CD14-positive monocyte (primary cell): ENCODE results near the gene CFAP90. TPM values are rescaled to one million over a fixed set of nuclear protein-coding genes. Genes with fewer than 3 reads are reported as not detected.

Source experiments
- DNase-seq, 3 donors: peaks; one replicate each; pipeline ENCODE4 v3.0.0-alpha.2; 2011 to 2022
- H2AFZ ChIP-seq: 2 replicates; pipeline ENCODE4 v1.6.0; 2012; ENCODE audit warnings: mild to moderate bottlenecking, low read depth, low read length, inconsistent platforms; ENCODE audit not compliant: insufficient read depth, poor library complexity, severe bottlenecking
- H3K27ac ChIP-seq, 2 donors: 1 replicate in 1 of 2; 2 replicates in 1 of 2; pipeline ENCODE4 v1.5.1; 2012 to 2013; ENCODE audit warnings: low read length in 2 of 2, control low read depth in 1 of 2, inconsistent platforms in 1 of 2, low read depth in 1 of 2, mild to moderate bottlenecking in 1 of 2
- H3K27me3 ChIP-seq, 2 donors: one replicate each; pipeline versions ENCODE4 v1.6.0 to v1.6.1; 2011 to 2013; ENCODE audit warnings: low read length in 2 of 2; ENCODE audit not compliant: control insufficient read depth in 2 of 2, insufficient read depth in 2 of 2
- H3K36me3 ChIP-seq, 2 donors: replicated peaks in 1 of 2; 1 replicate in 1 of 2; 2 replicates in 1 of 2; pipeline versions ENCODE4 v1.5.1 to v1.6.1; 2012 to 2013; ENCODE audit warnings: low read length in 2 of 2, control low read depth in 1 of 2, inconsistent platforms in 1 of 2, mild to moderate bottlenecking in 1 of 2; ENCODE audit not compliant: insufficient read depth in 2 of 2, control insufficient read depth in 1 of 2
- H3K4me1 ChIP-seq, 2 donors: 1 replicate in 1 of 2; 2 replicates in 1 of 2; pipeline versions ENCODE4 v1.5.1 to v1.6.1; 2012 to 2013; ENCODE audit warnings: low read length in 2 of 2, control low read depth in 1 of 2, inconsistent platforms in 1 of 2, mild to moderate bottlenecking in 1 of 2, moderate library complexity in 1 of 2; ENCODE audit not compliant: insufficient read depth in 2 of 2, control insufficient read depth in 1 of 2
- H3K4me2 ChIP-seq: replicated peaks from 2 replicates; pipeline ENCODE3; 2012; ENCODE audit warnings: low read length, moderate library complexity, mild to moderate bottlenecking; ENCODE audit not compliant: poor library complexity, severe bottlenecking; ENCODE audit errors: extremely low read depth
- H3K4me3 ChIP-seq, 3 experiments: fragments of 200-600 bp in 1 of 3; sonication (generic) in 1 of 3; replicated peaks in 1 of 3; 1 replicate in 2 of 3; 2 replicates in 1 of 3; pipeline ENCODE4 v1.5.1; 2011 to 2013; ENCODE audit warnings: low read length in 3 of 3, mild to moderate bottlenecking in 3 of 3, control low read depth in 2 of 3, low read depth in 2 of 3, inconsistent platforms in 1 of 3, moderate library complexity in 1 of 3
- H3K79me2 ChIP-seq: 2 replicates; pipeline ENCODE4 v1.6.0; 2012; ENCODE audit warnings: mild to moderate bottlenecking, control low read depth, inconsistent platforms, low read length, moderate library complexity; ENCODE audit not compliant: insufficient read depth
- H3K9ac ChIP-seq: 2 replicates; pipeline ENCODE4 v1.6.0; 2017; ENCODE audit warnings: low read length, mild to moderate bottlenecking; ENCODE audit not compliant: insufficient read depth, poor library complexity, severe bottlenecking
- H3K9me3 ChIP-seq, 2 donors: replicated peaks in 1 of 2; 1 replicate in 1 of 2; 2 replicates in 1 of 2; pipeline versions ENCODE4 v1.5.1 to v1.6.1; 2012 to 2013; ENCODE audit warnings: low read length in 2 of 2, control low read depth in 1 of 2; ENCODE audit not compliant: control insufficient read depth in 1 of 2, insufficient read depth in 1 of 2
- H4K20me1 ChIP-seq: 2 replicates; pipeline ENCODE4 v1.6.0; 2012; ENCODE audit warnings: mild to moderate bottlenecking, low read length, control low read depth, moderate library complexity; ENCODE audit not compliant: insufficient read depth
- H3K27ac Mint-ChIP-seq, 7 donors: one replicate each; pipeline ENCODE4 v1.8.0; 2020; ENCODE audit warnings: mild to moderate bottlenecking in 7 of 7, mixed read lengths in 7 of 7, moderate library complexity in 6 of 7, inconsistent platforms in 2 of 7
- H3K27me3 Mint-ChIP-seq, 3 donors: one replicate each; pipeline ENCODE4 v1.8.0; 2021 to 2022; ENCODE audit warnings: low read depth in 3 of 3, mild to moderate bottlenecking in 3 of 3, mixed read lengths in 3 of 3, moderate library complexity in 3 of 3, inconsistent platforms in 1 of 3
- H3K36me3 Mint-ChIP-seq, 2 donors: one replicate each; pipeline ENCODE4 v1.8.0; 2020; ENCODE audit warnings: mixed read lengths in 2 of 2, inconsistent platforms in 1 of 2, mild to moderate bottlenecking in 1 of 2
- H3K4me1 Mint-ChIP-seq: one replicate; pipeline ENCODE4 v1.8.0; 2020; ENCODE audit warnings: mild to moderate bottlenecking, mixed read lengths
- H3K4me3 Mint-ChIP-seq, 2 donors: one replicate each; pipeline ENCODE4 v1.8.0; 2020; ENCODE audit warnings: mild to moderate bottlenecking in 2 of 2, mixed read lengths in 2 of 2, moderate library complexity in 1 of 2
- H3K9me3 Mint-ChIP-seq, 7 donors: one replicate each; pipeline ENCODE4 v1.8.0; 2020 to 2022; ENCODE audit warnings: mixed read lengths in 7 of 7, mild to moderate bottlenecking in 6 of 7, moderate library complexity in 6 of 7, inconsistent platforms in 2 of 7
- WGBS: methylation state at CpG from one replicate; pipeline ENCODE4 v1.1.5; 2013; ENCODE audit warnings: missing lambda C conversion rate; ENCODE audit not compliant: insufficient coverage; 5-methylcytosine and 5-hydroxymethylcytosine counted together
- intact Hi-C, 2 donors: fragments of 100-400 bp; cut with micrococcal nuclease; formaldehyde crosslinking; loops; one replicate each; pipeline versions ENCODE4 v1.15.0 to v1.15.1; 2023
- polyA plus RNA-seq, 3 donors: library from polyadenylated mRNA; depleted of rRNA in 1 of 3; unstranded in 2 of 3; stranded (reverse) in 1 of 3; fragments of 300-500 nt in 2 of 3; fragments of >200 nt in 1 of 3; fragmentation: Illumina TruSeq in 2 of 3; gene quantifications; 1 replicate in 2 of 3; 2 replicates in 1 of 3; pipeline ENCODE4 v1.2.3, GENCODE V29; 2012 to 2021
- TF ChIP-seq, protein P1 (sequence below): fragments of 200-600 bp; IDR thresholded peaks from one replicate; pipeline ENCODE4 v1.8.0; 2022; ENCODE audit warnings: antibody characterized with exemption, mild to moderate bottlenecking

CFAP90 gene
- polyA plus RNA-seq, 3 donors, result not detected

GRCh38 chr5:7813007-7813406 lies 37.9 kb downstream of the CFAP90 start:
- DNase-seq, result no peak
- TF ChIP-seq, protein P1, sequence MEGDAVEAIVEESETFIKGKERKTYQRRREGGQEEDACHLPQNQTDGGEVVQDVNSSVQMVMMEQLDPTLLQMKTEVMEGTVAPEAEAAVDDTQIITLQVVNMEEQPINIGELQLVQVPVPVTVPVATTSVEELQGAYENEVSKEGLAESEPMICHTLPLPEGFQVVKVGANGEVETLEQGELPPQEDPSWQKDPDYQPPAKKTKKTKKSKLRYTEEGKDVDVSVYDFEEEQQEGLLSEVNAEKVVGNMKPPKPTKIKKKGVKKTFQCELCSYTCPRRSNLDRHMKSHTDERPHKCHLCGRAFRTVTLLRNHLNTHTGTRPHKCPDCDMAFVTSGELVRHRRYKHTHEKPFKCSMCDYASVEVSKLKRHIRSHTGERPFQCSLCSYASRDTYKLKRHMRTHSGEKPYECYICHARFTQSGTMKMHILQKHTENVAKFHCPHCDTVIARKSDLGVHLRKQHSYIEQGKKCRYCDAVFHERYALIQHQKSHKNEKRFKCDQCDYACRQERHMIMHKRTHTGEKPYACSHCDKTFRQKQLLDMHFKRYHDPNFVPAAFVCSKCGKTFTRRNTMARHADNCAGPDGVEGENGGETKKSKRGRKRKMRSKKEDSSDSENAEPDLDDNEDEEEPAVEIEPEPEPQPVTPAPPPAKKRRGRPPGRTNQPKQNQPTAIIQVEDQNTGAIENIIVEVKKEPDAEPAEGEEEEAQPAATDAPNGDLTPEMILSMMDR, result no peak
- H4K20me1 ChIP-seq, result no peaks in the 10 kb centered on the region
- H3K9me3 ChIP-seq, result no peaks in the 10 kb centered on the region
- Mint-ChIP-seq H3K4me1 (peaks cover 14% of the 10 kb centered on the region), H3K36me3 (no peaks in the 10 kb centered on the region), H3K9me3 (peaks cover 0 to 3% (median 0%) of the 10 kb centered on the region in 7 donors), H3K27ac (no peak overlapping the region), H3K27me3 (peaks cover 0 to 1% (median 0%) of the 10 kb centered on the region in 3 donors), H3K4me3 (no peak overlapping the region)
- H3K27me3 ChIP-seq, result no peaks in the 10 kb centered on the region
- H3K4me2 ChIP-seq, result no peak overlapping the region
- H3K79me2 ChIP-seq, result no peaks in the 10 kb centered on the region
- no peak overlapping the region for H3K9ac ChIP-seq
- intact Hi-C loops, result loop anchor here in 1 of 2 donors (10.0 kb wide), 1 partner anchor 1048 kb away; no protein-coding TSS in a partner anchor
- no peak overlapping the region for H3K4me3 ChIP-seq
- H3K27ac ChIP-seq, result no peak overlapping the region
- H3K36me3 ChIP-seq, result no peaks in the 10 kb centered on the region
- WGBS, result no CpG with 5 or more reads among the region's 2 CpGs
- H2AFZ ChIP-seq, result no peak overlapping the region
- peaks cover 8 to 9% of the 10 kb centered on the region in 2 donors for H3K4me1 ChIP-seq

DNA sequence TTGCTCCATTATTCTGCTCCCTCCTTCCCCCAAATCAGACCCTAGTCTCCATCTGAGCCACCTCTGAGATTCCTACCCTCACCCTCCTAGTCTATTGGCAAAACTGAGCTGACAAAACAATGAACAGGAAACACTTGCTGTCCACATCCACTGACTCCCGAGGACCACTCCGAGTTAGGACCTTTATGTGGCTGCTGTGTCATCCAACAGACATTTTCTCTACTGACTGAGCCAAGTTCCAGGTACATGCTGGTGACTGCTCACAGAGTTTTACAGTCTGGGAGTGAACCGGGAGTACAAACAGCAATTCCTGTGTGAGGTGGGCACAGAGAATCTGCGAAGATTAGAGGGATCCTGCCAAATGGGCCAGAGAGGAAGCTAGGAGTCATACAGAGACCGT lies 39.2 kb downstream of the CFAP90 start:
- H3K36me3 Mint-ChIP-seq, result no peaks in the 10 kb centered on the region
- TF ChIP-seq, protein P1, result no peak
- no peak overlapping the region for H3K27ac ChIP-seq

More for the DNA sequence above, 39.2 kb downstream of the CFAP90 start:
- no peaks in the 10 kb centered on the region for H3K27me3 ChIP-seq
- Mint-ChIP-seq H3K27me3 (peaks cover 0 to 1% (median 0%) of the 10 kb centered on the region in 3 donors), H3K4me3 (no peak overlapping the region), H3K4me1 (peaks cover 19% of the 10 kb centered on the region), H3K9me3 (peaks cover 0 to 4% (median 0%) of the 10 kb centered on the region in 7 donors), H3K27ac (peak overlapping the region in 1 of 7 donors; percentile 51)
- H3K4me3 ChIP-seq, result no peak overlapping the region
- no peak overlapping the region for H3K4me2 ChIP-seq
- no peak for DNase-seq
- peaks cover 8 to 9% of the 10 kb centered on the region in 2 donors for H3K4me1 ChIP-seq
- no peaks in the 10 kb centered on the region for H3K9me3 ChIP-seq
- 40% methylated on average over 3 of the region's 5 CpGs for WGBS
- no peak overlapping the region for H3K9ac ChIP-seq
- H3K36me3 ChIP-seq, result no peaks in the 10 kb centered on the region
- H3K79me2 ChIP-seq, result no peaks in the 10 kb centered on the region
- intact Hi-C loops, result loop anchor here in 1 of 2 donors (10.0 kb wide), 1 partner anchor 1047 kb away; no protein-coding TSS in a partner anchor
- no peaks in the 10 kb centered on the region for H4K20me1 ChIP-seq
- H2AFZ ChIP-seq, result peak overlapping the region; percentile 15
